Psoas muscle (tissue), 8 donors: ENCODE measurements around the gene INPP4A. TPM values are rescaled to one million over a fixed set of nuclear protein-coding genes. Genes with fewer than 3 reads are reported as not detected.
A peak's percentile ranks its signal among the peaks of the same experiment; 100 is the strongest.

Source experiments
- ATAC-seq, 4 donors: fragments of 200-7000 bp; cut with Tn5 transposase; one replicate each; pipeline ENCODE4 v1.9.1; 2020; ENCODE audit warnings: moderate library complexity in 3 of 4, mild to moderate bottlenecking in 2 of 4
- DNase-seq, 2 donors: peaks; one replicate each; pipeline ENCODE4 v3.0.0-alpha.2; 2020
- H3K27ac ChIP-seq: fragments of 200-600 bp; one replicate; pipeline ENCODE4 v1.8.0; 2022
- H3K27me3 ChIP-seq, 3 donors: fragments of 200-600 bp in 1 of 3; one replicate each; pipeline versions ENCODE4 v1.6.1 to v1.8.0; 2013 to 2022; ENCODE audit warnings: low read length in 2 of 3, mild to moderate bottlenecking in 2 of 3, moderate library complexity in 1 of 3; ENCODE audit not compliant: insufficient read depth in 3 of 3
- H3K36me3 ChIP-seq, 2 donors: fragments of 200-600 bp in 1 of 2; one replicate each; pipeline versions ENCODE4 v1.6.1 to v1.8.0; 2013 to 2022; ENCODE audit warnings: low read depth in 1 of 2, mild to moderate bottlenecking in 1 of 2, moderate library complexity in 1 of 2; ENCODE audit not compliant: insufficient read depth in 1 of 2
- H3K4me1 ChIP-seq: fragments of 200-600 bp; one replicate; pipeline ENCODE4 v1.8.0; 2022
- H3K4me3 ChIP-seq: fragments of 200-600 bp; one replicate; pipeline ENCODE4 v1.8.0; 2022; ENCODE audit warnings: mild to moderate bottlenecking
- H3K9me3 ChIP-seq: fragments of 200-600 bp; one replicate; pipeline ENCODE4 v1.8.0; 2022
- WGBS, 3 donors: extraction: QIAGEN DNeasy Blood & Tissue Kit; methylation state at CpG; one replicate each; pipeline versions ENCODE4 v1.1.6 to v1.1.7; 2013; 5-methylcytosine and 5-hydroxymethylcytosine counted together
- intact Hi-C, 2 donors: fragments of 100-400 bp; cut with DNase I; formaldehyde crosslinking; loops; one replicate each; pipeline versions ENCODE4 v1.11.0 to v1.14.2; 2022
- polyA plus RNA-seq, 3 donors: library from polyadenylated mRNA; stranded (reverse); fragments of 200-250 nt; gene quantifications; one replicate each; pipeline ENCODE4 v1.2.3, GENCODE V29; 2013
- total RNA-seq, 4 donors: library from RNA; stranded (reverse); fragmentation: NEBNext Ultra II Directional in 2 of 4; extraction: Animal tissue kit (Norgen Biotek cat#: 25700) in 2 of 4; gene quantifications; one replicate each; pipeline versions ENCODE4 v1.2.1 to v1.2.4, GENCODE V29; 2021 to 2023
- TF ChIP-seq, protein P1 (sequence below): fragments of 200-600 bp; IDR thresholded peaks from one replicate; pipeline ENCODE4 v1.8.0; 2022; ENCODE audit warnings: antibody characterized with exemption
- donor health status: healthy with polysubstance abuse.
- donor health status: DM: no; HTN: no; CAD: no; lungs with moderate emphysema.
- donor health status: Bipolar disorder and iron deficiency.
- donor health status: healthy.
- donor health status: DM: yes; HTN: yes; CAD: no.
- donor health status: DM: no; HTN: no; CAD: no.
- donor health status: DM: no; HTN: no; CAD: no.
- donor health status: DM: yes; HTN: yes; CAD: no.

INPP4A gene
- total and polyA plus RNA-seq, 7 donors: 2.2 to 19.7 (median 9.8) TPM

DNA sequence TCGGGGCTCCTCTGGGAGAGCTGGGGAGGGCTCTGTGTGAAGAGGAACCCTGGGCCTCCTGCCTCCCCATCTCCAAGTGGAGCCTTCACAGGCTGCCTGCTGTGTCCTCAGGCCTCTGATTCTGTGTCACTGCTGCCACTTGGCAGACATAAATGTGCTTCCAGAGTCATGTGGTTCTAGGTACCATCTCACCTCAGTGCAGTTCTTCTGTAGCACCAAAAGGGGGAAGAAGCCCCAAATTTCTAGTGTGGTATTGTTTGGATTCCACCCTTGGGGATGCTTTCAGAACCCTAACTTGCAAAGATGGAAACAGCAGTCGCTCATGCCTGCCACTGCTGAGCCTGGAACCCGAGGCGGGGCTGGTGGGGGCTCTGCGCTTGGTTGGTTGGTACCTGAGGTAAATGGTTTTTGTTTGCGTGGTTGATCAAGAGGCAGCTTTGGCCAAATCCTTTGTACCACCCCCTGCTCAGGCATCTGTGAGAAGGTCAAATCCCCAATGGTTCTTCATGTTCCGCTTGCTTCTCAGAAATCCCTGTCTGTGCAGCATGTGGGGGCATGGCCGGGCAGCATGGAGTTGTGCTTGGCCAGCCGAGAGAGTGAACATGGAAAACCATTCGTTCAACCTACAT lies 136.1 kb downstream of the INPP4A start:
- intact Hi-C loops: no loop called here
- WGBS, 3 donors: 89 to 92% (median 89%) methylated on average over 10 of the region's 10 CpGs
- H3K27me3 ChIP-seq: no peaks in the 10 kb centered on the region
- no peak overlapping the region for H3K27ac ChIP-seq
- H3K9me3 ChIP-seq: no peaks in the 10 kb centered on the region
- no peaks in the 10 kb centered on the region for H3K4me1 ChIP-seq
- TF ChIP-seq, protein P1, sequence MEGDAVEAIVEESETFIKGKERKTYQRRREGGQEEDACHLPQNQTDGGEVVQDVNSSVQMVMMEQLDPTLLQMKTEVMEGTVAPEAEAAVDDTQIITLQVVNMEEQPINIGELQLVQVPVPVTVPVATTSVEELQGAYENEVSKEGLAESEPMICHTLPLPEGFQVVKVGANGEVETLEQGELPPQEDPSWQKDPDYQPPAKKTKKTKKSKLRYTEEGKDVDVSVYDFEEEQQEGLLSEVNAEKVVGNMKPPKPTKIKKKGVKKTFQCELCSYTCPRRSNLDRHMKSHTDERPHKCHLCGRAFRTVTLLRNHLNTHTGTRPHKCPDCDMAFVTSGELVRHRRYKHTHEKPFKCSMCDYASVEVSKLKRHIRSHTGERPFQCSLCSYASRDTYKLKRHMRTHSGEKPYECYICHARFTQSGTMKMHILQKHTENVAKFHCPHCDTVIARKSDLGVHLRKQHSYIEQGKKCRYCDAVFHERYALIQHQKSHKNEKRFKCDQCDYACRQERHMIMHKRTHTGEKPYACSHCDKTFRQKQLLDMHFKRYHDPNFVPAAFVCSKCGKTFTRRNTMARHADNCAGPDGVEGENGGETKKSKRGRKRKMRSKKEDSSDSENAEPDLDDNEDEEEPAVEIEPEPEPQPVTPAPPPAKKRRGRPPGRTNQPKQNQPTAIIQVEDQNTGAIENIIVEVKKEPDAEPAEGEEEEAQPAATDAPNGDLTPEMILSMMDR: no peak
- peak in 1 of 2 donors; percentile 28 for DNase-seq
- ATAC-seq: no peak
- peaks cover 4 to 62% of the 10 kb centered on the region in 2 donors for H3K36me3 ChIP-seq
- no peak overlapping the region for H3K4me3 ChIP-seq

DNA sequence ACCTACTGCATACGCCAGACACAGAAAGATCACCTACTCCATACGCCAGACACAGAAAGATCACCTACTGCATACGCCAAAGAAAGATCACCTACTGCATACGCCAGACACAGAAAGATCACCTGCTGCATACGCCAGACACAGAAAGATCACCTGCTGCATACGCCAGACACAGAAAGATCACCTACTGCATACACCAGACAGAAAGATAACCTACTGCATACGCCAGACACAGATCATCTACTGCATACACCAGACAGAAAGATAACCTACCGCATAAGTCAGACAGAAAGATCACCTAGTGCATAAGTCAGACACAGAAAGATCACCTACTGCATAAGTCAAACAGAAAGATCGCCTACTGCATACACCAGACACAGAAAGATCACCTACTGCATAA lies 137.9 kb downstream of the INPP4A start:
- TF ChIP-seq, protein P1: no peak

DNA sequence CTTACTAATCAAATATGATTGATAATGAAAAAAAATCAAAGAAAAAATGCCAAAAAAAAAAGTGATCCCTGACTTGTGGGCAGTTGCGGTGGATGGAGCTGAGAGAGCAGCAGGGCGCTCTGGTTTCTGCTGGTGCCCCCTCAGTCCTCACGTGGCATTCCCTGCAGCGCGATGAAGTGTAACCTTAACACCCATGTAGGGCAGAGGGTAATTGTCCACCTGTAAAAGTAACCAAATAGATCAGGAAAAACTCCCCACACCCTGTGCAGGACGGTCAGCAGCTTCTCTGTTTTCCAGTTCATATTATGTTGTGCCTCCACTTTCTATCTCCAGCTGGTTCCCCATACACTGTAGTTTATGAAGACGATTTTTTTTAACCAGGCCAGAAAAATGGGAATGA lies 138.6 kb downstream of the INPP4A start:
- 93 to 95% (median 94%) methylated on average over 7 of the region's 7 CpGs for WGBS, 3 donors
- no peak for ATAC-seq

More for the DNA sequence above, 137.9 kb downstream of the INPP4A start:
- Histone ChIP-seq H3K9me3 (no peaks in the 10 kb centered on the region), H3K27me3 (no peaks in the 10 kb centered on the region), H3K36me3 (peaks cover 0 to 61% of the 10 kb centered on the region in 2 donors), H3K4me3 (no peak overlapping the region), H3K4me1 (no peaks in the 10 kb centered on the region), H3K27ac (no peak overlapping the region)
- intact Hi-C loops: no loop called here
- DNase-seq (no peak), ATAC-seq (no peak)
- 95 to 97% (median 97%) methylated on average over 9 of the region's 9 CpGs for WGBS, 3 donors

DNA sequence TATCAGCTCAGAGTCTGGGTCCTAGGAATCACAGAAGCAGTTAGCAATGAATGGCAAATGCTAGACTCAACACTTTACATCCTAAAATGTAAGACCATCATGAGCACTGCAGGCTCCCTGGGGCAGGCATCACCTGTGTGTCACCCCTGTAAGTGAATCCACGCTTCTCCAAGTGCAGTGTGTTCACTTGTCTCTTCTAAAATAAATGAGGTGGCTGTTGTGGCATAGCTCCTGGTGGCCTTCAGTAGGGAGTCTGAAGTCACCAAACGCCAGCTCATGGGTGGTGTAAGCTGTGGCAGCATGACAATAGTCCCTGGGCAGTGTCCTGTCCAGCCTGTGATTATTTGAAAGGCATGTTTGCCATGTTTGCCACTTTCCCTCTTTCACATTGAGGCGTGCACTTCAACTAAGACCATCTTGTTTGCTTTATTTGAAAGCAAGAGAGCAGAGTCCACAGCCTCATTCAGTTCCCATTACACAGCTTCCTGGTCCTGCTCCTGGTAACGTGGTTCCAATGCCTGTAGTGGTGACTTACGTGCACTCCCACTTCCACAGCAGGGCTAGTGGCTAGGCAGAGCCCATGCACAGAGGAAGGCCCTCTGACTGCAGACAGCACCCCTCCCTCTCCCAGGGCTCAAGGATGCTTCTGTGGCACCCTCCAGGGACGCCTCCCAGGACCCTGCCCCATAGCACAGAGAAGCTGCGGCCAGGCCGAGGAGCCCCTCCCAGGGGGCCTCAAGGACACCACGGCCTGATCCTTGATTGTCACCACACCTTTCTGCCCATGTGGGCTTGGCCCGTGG lies 139.4 kb downstream of the INPP4A start:
- TF ChIP-seq, protein P1: no peak
- Histone ChIP-seq H3K27me3 (no peaks in the 10 kb centered on the region), H3K9me3 (no peaks in the 10 kb centered on the region), H3K4me1 (no peaks in the 10 kb centered on the region), H3K4me3 (no peak overlapping the region), H3K36me3 (peaks cover 0 to 50% of the 10 kb centered on the region in 2 donors), H3K27ac (no peak overlapping the region)
- WGBS, 3 donors: 88 to 94% (median 91%) methylated on average over 10 of the region's 10 CpGs
- peak in 1 of 2 donors; percentile 28 for DNase-seq
- intact Hi-C loops: no loop called here
- ATAC-seq: no peak

More for the DNA sequence above, 138.6 kb downstream of the INPP4A start:
- no peaks in the 10 kb centered on the region for H3K4me1 ChIP-seq
- H3K27ac ChIP-seq: no peak overlapping the region
- DNase-seq: no peak
- peaks cover 0 to 57% of the 10 kb centered on the region in 2 donors for H3K36me3 ChIP-seq
- no peaks in the 10 kb centered on the region for H3K9me3 ChIP-seq
- no peak overlapping the region for H3K4me3 ChIP-seq
- intact Hi-C loops: no loop called here
- H3K27me3 ChIP-seq: no peaks in the 10 kb centered on the region
- TF ChIP-seq, protein P1: no peak
